CD14-positive monocyte (primary cell): ENCODE data around the gene RARB. TPM values are rescaled to one million over a fixed set of nuclear protein-coding genes. Genes with fewer than 3 reads are reported as not detected.

ENCODE experiments used
- DNase-seq, 3 donors: peaks; one replicate each; pipeline ENCODE4 v3.0.0-alpha.2; 2011 to 2022
- H2AFZ ChIP-seq: 2 replicates; pipeline ENCODE4 v1.6.0; 2012; ENCODE audit warnings: mild to moderate bottlenecking, low read depth, low read length, inconsistent platforms; ENCODE audit not compliant: insufficient read depth, poor library complexity, severe bottlenecking
- H3K27ac ChIP-seq, 2 donors: 1 replicate in 1 of 2; 2 replicates in 1 of 2; pipeline ENCODE4 v1.5.1; 2012 to 2013; ENCODE audit warnings: low read length in 2 of 2, control low read depth in 1 of 2, inconsistent platforms in 1 of 2, low read depth in 1 of 2, mild to moderate bottlenecking in 1 of 2
- H3K27me3 ChIP-seq, 2 donors: one replicate each; pipeline versions ENCODE4 v1.6.0 to v1.6.1; 2011 to 2013; ENCODE audit warnings: low read length in 2 of 2; ENCODE audit not compliant: control insufficient read depth in 2 of 2, insufficient read depth in 2 of 2
- H3K36me3 ChIP-seq, 2 donors: replicated peaks in 1 of 2; 1 replicate in 1 of 2; 2 replicates in 1 of 2; pipeline versions ENCODE4 v1.5.1 to v1.6.1; 2012 to 2013; ENCODE audit warnings: low read length in 2 of 2, control low read depth in 1 of 2, inconsistent platforms in 1 of 2, mild to moderate bottlenecking in 1 of 2; ENCODE audit not compliant: insufficient read depth in 2 of 2, control insufficient read depth in 1 of 2
- H3K4me1 ChIP-seq, 2 donors: 1 replicate in 1 of 2; 2 replicates in 1 of 2; pipeline versions ENCODE4 v1.5.1 to v1.6.1; 2012 to 2013; ENCODE audit warnings: low read length in 2 of 2, control low read depth in 1 of 2, inconsistent platforms in 1 of 2, mild to moderate bottlenecking in 1 of 2, moderate library complexity in 1 of 2; ENCODE audit not compliant: insufficient read depth in 2 of 2, control insufficient read depth in 1 of 2
- H3K4me2 ChIP-seq: replicated peaks from 2 replicates; pipeline ENCODE3; 2012; ENCODE audit warnings: low read length, moderate library complexity, mild to moderate bottlenecking; ENCODE audit not compliant: poor library complexity, severe bottlenecking; ENCODE audit errors: extremely low read depth
- H3K4me3 ChIP-seq, 3 experiments: fragments of 200-600 bp in 1 of 3; sonication (generic) in 1 of 3; replicated peaks in 1 of 3; 1 replicate in 2 of 3; 2 replicates in 1 of 3; pipeline ENCODE4 v1.5.1; 2011 to 2013; ENCODE audit warnings: low read length in 3 of 3, mild to moderate bottlenecking in 3 of 3, control low read depth in 2 of 3, low read depth in 2 of 3, inconsistent platforms in 1 of 3, moderate library complexity in 1 of 3
- H3K79me2 ChIP-seq: 2 replicates; pipeline ENCODE4 v1.6.0; 2012; ENCODE audit warnings: mild to moderate bottlenecking, control low read depth, inconsistent platforms, low read length, moderate library complexity; ENCODE audit not compliant: insufficient read depth
- H3K9ac ChIP-seq: 2 replicates; pipeline ENCODE4 v1.6.0; 2017; ENCODE audit warnings: low read length, mild to moderate bottlenecking; ENCODE audit not compliant: insufficient read depth, poor library complexity, severe bottlenecking
- H3K9me3 ChIP-seq, 2 donors: replicated peaks in 1 of 2; 1 replicate in 1 of 2; 2 replicates in 1 of 2; pipeline versions ENCODE4 v1.5.1 to v1.6.1; 2012 to 2013; ENCODE audit warnings: low read length in 2 of 2, control low read depth in 1 of 2; ENCODE audit not compliant: control insufficient read depth in 1 of 2, insufficient read depth in 1 of 2
- H4K20me1 ChIP-seq: 2 replicates; pipeline ENCODE4 v1.6.0; 2012; ENCODE audit warnings: mild to moderate bottlenecking, low read length, control low read depth, moderate library complexity; ENCODE audit not compliant: insufficient read depth
- H3K27ac Mint-ChIP-seq, 7 donors: one replicate each; pipeline ENCODE4 v1.8.0; 2020; ENCODE audit warnings: mild to moderate bottlenecking in 7 of 7, mixed read lengths in 7 of 7, moderate library complexity in 6 of 7, inconsistent platforms in 2 of 7
- H3K27me3 Mint-ChIP-seq, 3 donors: one replicate each; pipeline ENCODE4 v1.8.0; 2021 to 2022; ENCODE audit warnings: low read depth in 3 of 3, mild to moderate bottlenecking in 3 of 3, mixed read lengths in 3 of 3, moderate library complexity in 3 of 3, inconsistent platforms in 1 of 3
- H3K36me3 Mint-ChIP-seq, 2 donors: one replicate each; pipeline ENCODE4 v1.8.0; 2020; ENCODE audit warnings: mixed read lengths in 2 of 2, inconsistent platforms in 1 of 2, mild to moderate bottlenecking in 1 of 2
- H3K4me1 Mint-ChIP-seq: one replicate; pipeline ENCODE4 v1.8.0; 2020; ENCODE audit warnings: mild to moderate bottlenecking, mixed read lengths
- H3K4me3 Mint-ChIP-seq, 2 donors: one replicate each; pipeline ENCODE4 v1.8.0; 2020; ENCODE audit warnings: mild to moderate bottlenecking in 2 of 2, mixed read lengths in 2 of 2, moderate library complexity in 1 of 2
- H3K9me3 Mint-ChIP-seq, 7 donors: one replicate each; pipeline ENCODE4 v1.8.0; 2020 to 2022; ENCODE audit warnings: mixed read lengths in 7 of 7, mild to moderate bottlenecking in 6 of 7, moderate library complexity in 6 of 7, inconsistent platforms in 2 of 7
- CTCF ChIP-seq: fragments of 200-600 bp; IDR thresholded peaks from one replicate; pipeline ENCODE4 v1.8.0; 2022; ENCODE audit warnings: antibody characterized with exemption, mild to moderate bottlenecking
- WGBS: methylation state at CpG from one replicate; pipeline ENCODE4 v1.1.5; 2013; ENCODE audit warnings: missing lambda C conversion rate; ENCODE audit not compliant: insufficient coverage; 5-methylcytosine and 5-hydroxymethylcytosine counted together
- intact Hi-C, 2 donors: fragments of 100-400 bp; cut with micrococcal nuclease; formaldehyde crosslinking; loops; one replicate each; pipeline versions ENCODE4 v1.15.0 to v1.15.1; 2023
- polyA plus RNA-seq, 3 donors: library from polyadenylated mRNA; depleted of rRNA in 1 of 3; unstranded in 2 of 3; stranded (reverse) in 1 of 3; fragments of 300-500 nt in 2 of 3; fragments of >200 nt in 1 of 3; fragmentation: Illumina TruSeq in 2 of 3; gene quantifications; 1 replicate in 2 of 3; 2 replicates in 1 of 3; pipeline ENCODE4 v1.2.3, GENCODE V29; 2012 to 2021

RARB gene
- polyA plus RNA-seq, 3 donors, result not detected

GRCh38 chr3:25527336-25527735 is 99.3 kb downstream of the RARB start:
- no CpG with 5 or more reads among the region's 3 CpGs for WGBS
- Histone ChIP-seq H3K9ac (no peak overlapping the region), H3K4me1 (no peaks in the 10 kb centered on the region), H3K27me3 (no peaks in the 10 kb centered on the region), H3K4me2 (no peak overlapping the region), H2AFZ (no peak overlapping the region), H3K27ac (no peak overlapping the region), H3K9me3 (no peaks in the 10 kb centered on the region), H3K4me3 (no peak overlapping the region), H3K36me3 (no peaks in the 10 kb centered on the region), H3K79me2 (no peaks in the 10 kb centered on the region), H4K20me1 (no peaks in the 10 kb centered on the region)
- Mint-ChIP-seq H3K27me3 (peaks cover 1 to 6% (median 3%) of the 10 kb centered on the region in 3 donors), H3K9me3 (peaks cover 0 to 4% (median 0%) of the 10 kb centered on the region in 7 donors), H3K36me3 (no peaks in the 10 kb centered on the region), H3K4me3 (no peak overlapping the region), H3K27ac (no peak overlapping the region), H3K4me1 (no peaks in the 10 kb centered on the region)
- TF ChIP-seq CTCF, result no peak
- intact Hi-C loops, result no loop called here
- DNase-seq, result no peak

GRCh38 chr3:25527801-25528200 is 99.7 kb downstream of the RARB start:
- no peak overlapping the region for H3K4me3 ChIP-seq
- Mint-ChIP-seq H3K27ac (no peak overlapping the region), H3K27me3 (peaks cover 1 to 5% (median 3%) of the 10 kb centered on the region in 3 donors), H3K9me3 (peaks cover 0 to 4% (median 0%) of the 10 kb centered on the region in 7 donors), H3K4me3 (no peak overlapping the region), H3K4me1 (no peaks in the 10 kb centered on the region), H3K36me3 (no peaks in the 10 kb centered on the region)
- no peak overlapping the region for H3K4me2 ChIP-seq
- 63% methylated on average over 3 of the region's 4 CpGs for WGBS
- H2AFZ ChIP-seq, result no peak overlapping the region
- H3K79me2 ChIP-seq, result no peaks in the 10 kb centered on the region
- H3K4me1 ChIP-seq, result no peaks in the 10 kb centered on the region
- H4K20me1 ChIP-seq, result no peaks in the 10 kb centered on the region
- no peak overlapping the region for H3K27ac ChIP-seq
- H3K9me3 ChIP-seq, result no peaks in the 10 kb centered on the region
- no peaks in the 10 kb centered on the region for H3K27me3 ChIP-seq
- intact Hi-C loops, result no loop called here
- no peaks in the 10 kb centered on the region for H3K36me3 ChIP-seq
- no peak for TF ChIP-seq CTCF
- no peak overlapping the region for H3K9ac ChIP-seq
- DNase-seq, result no peak
